MM.1S (cell line): ENCODE results near the gene VAPB.

Source experiments
- DNase-seq: peaks from one replicate; pipeline ENCODE4 v3.0.0-alpha.2; 2015
- H2AFZ ChIP-seq: fragments of 300-600 bp; sonication (generic); 2 replicates; pipeline ENCODE4 v1.6.0; 2016; ENCODE audit warnings: antibody characterized with exemption, low read length
- H3F3A ChIP-seq: fragments of 300-600 bp; sonication (generic); 2 replicates; pipeline ENCODE4 v1.6.1; 2016; ENCODE audit warnings: mild to moderate bottlenecking, antibody characterized with exemption, low read length, moderate library complexity, mixed read lengths; ENCODE audit not compliant: insufficient read depth
- H3K27ac ChIP-seq: fragments of 300-600 bp; sonication (generic); 2 replicates; pipeline ENCODE4 v1.5.1; 2016; ENCODE audit warnings: mild to moderate bottlenecking, low read length
- H3K27me3 ChIP-seq: fragments of 300-600 bp; sonication (generic); replicated peaks from 2 replicates; pipeline ENCODE4 v1.6.0; 2016; ENCODE audit warnings: low read length; ENCODE audit not compliant: insufficient read depth
- H3K36me3 ChIP-seq: fragments of 300-600 bp; sonication (generic); replicated peaks from 2 replicates; pipeline ENCODE4 v1.6.1; 2016; ENCODE audit warnings: mild to moderate bottlenecking, low read length, mixed read lengths; ENCODE audit not compliant: insufficient read depth
- H3K4me1 ChIP-seq: fragments of 300-600 bp; sonication (generic); 2 replicates; pipeline ENCODE4 v1.6.1; 2016; ENCODE audit warnings: low read length, mixed read lengths
- H3K4me2 ChIP-seq: fragments of 300-600 bp; sonication (generic); 2 replicates; pipeline ENCODE4 v1.6.0; 2016; ENCODE audit warnings: low read depth, low read length
- H3K4me3 ChIP-seq: fragments of 300-600 bp; sonication (generic); 2 replicates; pipeline ENCODE4 v1.5.1; 2016; ENCODE audit warnings: low read length, mixed read lengths
- H3K79me2 ChIP-seq: fragments of 300-600 bp; sonication (generic); 2 replicates; pipeline ENCODE4 v1.6.1; 2016; ENCODE audit warnings: mixed run types, low read length, mixed read lengths
- H3K9ac ChIP-seq: fragments of 300-600 bp; sonication (generic); 2 replicates; pipeline ENCODE4 v1.6.1; 2016; ENCODE audit warnings: low read length, mixed read lengths
- H3K9me2 ChIP-seq: fragments of 300-600 bp; sonication (generic); replicated peaks from 2 replicates; pipeline ENCODE4 v1.6.1; 2016; ENCODE audit warnings: mild to moderate bottlenecking, low read length, mixed read lengths; ENCODE audit not compliant: insufficient read depth
- H3K9me3 ChIP-seq: fragments of 300-600 bp; sonication (generic); replicated peaks from 2 replicates; pipeline ENCODE4 v1.6.1; 2016; ENCODE audit warnings: mild to moderate bottlenecking, low read length, mixed read lengths; ENCODE audit not compliant: insufficient read depth
- H4K20me1 ChIP-seq: fragments of 300-600 bp; sonication (generic); 2 replicates; pipeline ENCODE4 v1.6.1; 2016; ENCODE audit warnings: mild to moderate bottlenecking, low read length, moderate library complexity, mixed read lengths; ENCODE audit not compliant: insufficient read depth
- EZH2 ChIP-seq: fragments of 300-600 bp; sonication (generic); optimal IDR thresholded peaks from 2 replicates; pipeline ENCODE3; 2017; ENCODE audit warnings: low read depth, mild to moderate bottlenecking, antibody characterized with exemption, low read length, mixed read lengths
- EZH2phosphoT487 ChIP-seq: fragments of 300-600 bp; sonication (generic); IDR thresholded peaks from 2 replicates; pipeline ENCODE4 v1.6.1; 2018; ENCODE audit warnings: antibody characterized with exemption, low read length
- TF ChIP-seq, protein P1 (sequence below): fragments of 300-600 bp; sonication (generic); IDR thresholded peaks from 2 replicates; pipeline ENCODE4 v1.5.1; 2016; ENCODE audit warnings: antibody characterized with exemption, low read length, mixed read lengths

VAPB gene

DNA sequence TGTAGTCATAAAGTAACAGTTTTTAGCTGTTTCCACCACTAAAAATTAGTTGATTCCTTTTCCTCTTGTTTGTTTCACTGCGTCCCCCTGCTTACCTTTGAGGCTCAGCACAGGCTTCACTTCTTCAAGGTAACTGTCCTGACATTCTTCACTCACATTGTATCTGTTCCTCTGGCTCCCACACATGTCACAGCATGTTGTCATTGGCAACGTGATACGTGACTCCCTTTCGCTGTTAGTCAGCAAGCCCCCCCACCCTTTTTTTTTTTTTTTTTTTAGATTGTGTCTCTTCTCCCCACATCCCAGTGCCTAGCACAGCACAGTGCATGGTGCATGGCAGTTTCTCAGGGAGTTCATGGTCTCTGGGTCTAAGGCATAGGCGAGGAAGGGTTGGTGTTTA, 13.3 kb downstream of the VAPB start:
- H3K36me3 ChIP-seq = no peaks in the 10 kb centered on the region
- DNase-seq = no peak
- peaks cover 73% of the 10 kb centered on the region for H4K20me1 ChIP-seq
- no peak for TF ChIP-seq EZH2
- no peak for TF ChIP-seq EZH2phosphoT487
- TF ChIP-seq, protein P1, sequence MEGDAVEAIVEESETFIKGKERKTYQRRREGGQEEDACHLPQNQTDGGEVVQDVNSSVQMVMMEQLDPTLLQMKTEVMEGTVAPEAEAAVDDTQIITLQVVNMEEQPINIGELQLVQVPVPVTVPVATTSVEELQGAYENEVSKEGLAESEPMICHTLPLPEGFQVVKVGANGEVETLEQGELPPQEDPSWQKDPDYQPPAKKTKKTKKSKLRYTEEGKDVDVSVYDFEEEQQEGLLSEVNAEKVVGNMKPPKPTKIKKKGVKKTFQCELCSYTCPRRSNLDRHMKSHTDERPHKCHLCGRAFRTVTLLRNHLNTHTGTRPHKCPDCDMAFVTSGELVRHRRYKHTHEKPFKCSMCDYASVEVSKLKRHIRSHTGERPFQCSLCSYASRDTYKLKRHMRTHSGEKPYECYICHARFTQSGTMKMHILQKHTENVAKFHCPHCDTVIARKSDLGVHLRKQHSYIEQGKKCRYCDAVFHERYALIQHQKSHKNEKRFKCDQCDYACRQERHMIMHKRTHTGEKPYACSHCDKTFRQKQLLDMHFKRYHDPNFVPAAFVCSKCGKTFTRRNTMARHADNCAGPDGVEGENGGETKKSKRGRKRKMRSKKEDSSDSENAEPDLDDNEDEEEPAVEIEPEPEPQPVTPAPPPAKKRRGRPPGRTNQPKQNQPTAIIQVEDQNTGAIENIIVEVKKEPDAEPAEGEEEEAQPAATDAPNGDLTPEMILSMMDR = no peak
- no peaks in the 10 kb centered on the region for H3K27me3 ChIP-seq
- H3K4me2 ChIP-seq = no peak overlapping the region
- no peak overlapping the region for H3K4me3 ChIP-seq
- no peak overlapping the region for H3K27ac ChIP-seq
- H3K9me3 ChIP-seq = no peaks in the 10 kb centered on the region
- no peaks in the 10 kb centered on the region for H3F3A ChIP-seq
- H3K79me2 ChIP-seq = peaks cover 99% of the 10 kb centered on the region
- H3K9ac ChIP-seq = no peak overlapping the region
- no peaks in the 10 kb centered on the region for H3K9me2 ChIP-seq
- H2AFZ ChIP-seq = no peak overlapping the region
- H3K4me1 ChIP-seq = no peaks in the 10 kb centered on the region

DNA sequence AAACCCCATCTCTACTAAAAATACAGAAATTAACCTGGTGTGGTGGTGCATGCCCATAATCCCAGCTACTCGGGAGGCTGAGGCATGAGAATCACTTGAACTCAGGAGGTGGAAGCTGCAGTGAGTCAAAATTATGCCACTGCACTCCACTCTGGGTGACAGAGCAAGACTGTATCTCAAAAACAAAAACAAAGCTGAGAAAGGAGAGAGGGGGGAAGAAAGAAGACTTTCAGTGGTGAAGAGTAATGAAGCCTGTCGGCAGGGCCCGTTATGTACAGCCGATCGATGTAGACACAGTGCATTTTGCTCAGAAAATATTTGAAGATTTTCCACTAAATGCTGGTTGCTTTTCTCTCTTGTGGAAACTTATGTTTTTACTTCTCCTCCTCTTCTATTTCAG, 13.8 kb downstream of the VAPB start:
- Histone ChIP-seq H3K27me3 (no peaks in the 10 kb centered on the region), H4K20me1 (peaks cover 75% of the 10 kb centered on the region), H3K4me1 (peaks cover 5% of the 10 kb centered on the region; the same call in 1 of the 2 replicates), H3K27ac (no peak overlapping the region), H3K4me3 (no peak overlapping the region), H3F3A (peaks cover 5% of the 10 kb centered on the region; the same call in 1 of the 2 replicates), H3K79me2 (peaks cover 99% of the 10 kb centered on the region), H3K9me3 (no peaks in the 10 kb centered on the region), H3K36me3 (no peaks in the 10 kb centered on the region), H3K9me2 (no peaks in the 10 kb centered on the region), H3K9ac (no peak overlapping the region), H2AFZ (no peak overlapping the region), H3K4me2 (no peak overlapping the region)
- DNase-seq = no peak
- TF ChIP-seq EZH2 (no peak), EZH2phosphoT487 (no peak)
- TF ChIP-seq, protein P1 = no peak

DNA sequence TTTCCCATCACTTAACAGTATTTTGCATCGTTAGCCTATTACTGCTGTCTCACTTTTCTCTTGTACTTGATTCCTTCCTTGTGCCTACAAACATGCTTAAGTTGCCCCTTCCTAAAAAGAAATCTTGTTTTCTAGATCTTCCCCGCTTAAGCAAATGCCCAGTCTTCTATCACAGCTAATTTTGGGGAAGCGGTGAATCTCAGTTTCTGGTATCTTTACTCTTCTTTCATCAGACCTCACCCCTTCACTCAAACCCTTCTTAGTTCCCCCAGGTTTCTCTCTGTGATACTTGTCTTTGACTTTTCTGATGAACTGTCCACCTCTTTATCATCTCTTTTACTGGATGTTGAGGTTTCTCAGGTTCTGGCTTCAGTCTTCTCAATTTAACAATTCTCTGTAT, 14.2 kb downstream of the VAPB start:
- Histone ChIP-seq H3K9me2 (no peaks in the 10 kb centered on the region), H3K9me3 (no peaks in the 10 kb centered on the region), H3K9ac (no peak overlapping the region), H3F3A (peaks cover 6% of the 10 kb centered on the region; the same call in 1 of the 2 replicates), H3K27me3 (no peaks in the 10 kb centered on the region), H3K27ac (no peak overlapping the region), H3K36me3 (no peaks in the 10 kb centered on the region), H3K4me3 (no peak overlapping the region), H2AFZ (no peak overlapping the region), H3K4me2 (no peak overlapping the region), H3K4me1 (peaks cover 8% of the 10 kb centered on the region), H4K20me1 (peaks cover 75% of the 10 kb centered on the region), H3K79me2 (peaks cover 99% of the 10 kb centered on the region)
- no peak for TF ChIP-seq EZH2
- TF ChIP-seq, protein P1 = no peak
- no peak for DNase-seq
